ENCODE measurements around the gene NEUROD4. TPM values are rescaled to one million over a fixed set of nuclear protein-coding genes. Genes with fewer than 3 reads are reported as not detected.

Gene NEUROD4, protein sequence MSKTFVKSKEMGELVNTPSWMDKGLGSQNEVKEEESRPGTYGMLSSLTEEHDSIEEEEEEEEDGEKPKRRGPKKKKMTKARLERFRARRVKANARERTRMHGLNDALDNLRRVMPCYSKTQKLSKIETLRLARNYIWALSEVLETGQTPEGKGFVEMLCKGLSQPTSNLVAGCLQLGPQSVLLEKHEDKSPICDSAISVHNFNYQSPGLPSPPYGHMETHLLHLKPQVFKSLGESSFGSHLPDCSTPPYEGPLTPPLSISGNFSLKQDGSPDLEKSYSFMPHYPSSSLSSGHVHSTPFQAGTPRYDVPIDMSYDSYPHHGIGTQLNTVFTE
- not detected for polyA plus RNA-seq (2012; ENCODE audit: insufficient read depth, insufficient read length, low read depth)

DNA sequence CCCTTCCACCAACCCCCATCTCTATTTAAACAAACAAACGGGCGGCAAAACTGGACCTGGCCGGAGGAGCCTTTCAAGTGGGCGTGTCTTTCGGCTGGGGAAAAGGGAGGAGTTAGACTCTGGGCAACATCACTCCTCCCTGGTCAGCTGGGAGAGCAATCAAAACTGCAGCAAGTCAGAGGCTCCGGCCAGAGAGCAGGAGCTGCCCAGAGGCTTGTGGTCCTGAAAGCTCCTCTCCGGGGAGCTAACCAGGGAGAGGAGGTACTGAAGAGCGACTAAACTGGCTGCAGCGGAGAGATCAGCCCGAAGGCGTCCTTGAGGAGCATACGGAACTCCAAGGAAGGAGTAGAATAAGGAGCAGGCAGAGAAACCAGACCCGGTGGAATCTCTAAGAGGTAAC is at the start of gene NEUROD4:
NEUROD4 (plus strand) TSS at position 191 of the 400 bp plus-strand sequence. CDS start 6,466 bp downstream, outside the sequence.
- Histone ChIP-seq H3K27me3 (peaks cover 14% of the 10 kb centered on the region), H3K9me3 (no peaks in the 10 kb centered on the region), H3K4me1 (no peaks in the 10 kb centered on the region), H3K36me3 (no peaks in the 10 kb centered on the region), H3K4me3 (ENCODE audit: low read depth, low read length) (no peak within 1 kb of the TSS)
- peak; percentile 36 for DNase-seq
- TF ChIP-seq, protein P1, sequence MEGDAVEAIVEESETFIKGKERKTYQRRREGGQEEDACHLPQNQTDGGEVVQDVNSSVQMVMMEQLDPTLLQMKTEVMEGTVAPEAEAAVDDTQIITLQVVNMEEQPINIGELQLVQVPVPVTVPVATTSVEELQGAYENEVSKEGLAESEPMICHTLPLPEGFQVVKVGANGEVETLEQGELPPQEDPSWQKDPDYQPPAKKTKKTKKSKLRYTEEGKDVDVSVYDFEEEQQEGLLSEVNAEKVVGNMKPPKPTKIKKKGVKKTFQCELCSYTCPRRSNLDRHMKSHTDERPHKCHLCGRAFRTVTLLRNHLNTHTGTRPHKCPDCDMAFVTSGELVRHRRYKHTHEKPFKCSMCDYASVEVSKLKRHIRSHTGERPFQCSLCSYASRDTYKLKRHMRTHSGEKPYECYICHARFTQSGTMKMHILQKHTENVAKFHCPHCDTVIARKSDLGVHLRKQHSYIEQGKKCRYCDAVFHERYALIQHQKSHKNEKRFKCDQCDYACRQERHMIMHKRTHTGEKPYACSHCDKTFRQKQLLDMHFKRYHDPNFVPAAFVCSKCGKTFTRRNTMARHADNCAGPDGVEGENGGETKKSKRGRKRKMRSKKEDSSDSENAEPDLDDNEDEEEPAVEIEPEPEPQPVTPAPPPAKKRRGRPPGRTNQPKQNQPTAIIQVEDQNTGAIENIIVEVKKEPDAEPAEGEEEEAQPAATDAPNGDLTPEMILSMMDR (IDR thresholded peaks at IDR 0.05; ENCODE audit: low read depth, low read length): no peak

DNA sequence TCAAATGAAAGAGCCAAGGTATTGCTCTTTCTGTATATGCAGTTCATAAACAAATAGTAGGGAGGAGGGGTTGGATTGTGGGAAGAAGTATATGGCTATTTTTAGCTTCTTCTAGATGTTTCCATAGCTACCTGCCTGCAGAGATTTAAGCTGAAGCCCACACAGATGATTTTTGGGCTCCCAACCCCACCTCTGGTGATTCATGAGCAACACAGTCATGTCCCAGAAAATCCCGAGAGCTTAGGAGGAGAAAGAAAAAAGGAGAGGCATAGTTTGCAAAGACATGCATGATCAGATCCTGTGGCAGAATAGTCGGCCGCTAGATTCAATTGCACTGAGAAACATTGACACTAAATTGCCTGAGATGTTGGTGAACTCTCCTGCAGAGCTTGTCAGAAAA is 49.0 kb upstream of the NEUROD4 start:
- Histone ChIP-seq H3K9me3 (no peaks in the 10 kb centered on the region), H3K4me1 (no peaks in the 10 kb centered on the region), H3K27me3 (peaks cover 3% of the 10 kb centered on the region), H3K4me3 (ENCODE audit: low read depth, low read length) (no peak overlapping the region), H3K36me3 (no peaks in the 10 kb centered on the region)
- DNase-seq: no peak
- TF ChIP-seq, protein P1 (IDR thresholded peaks at IDR 0.05; ENCODE audit: low read depth, low read length): no peak

DNA sequence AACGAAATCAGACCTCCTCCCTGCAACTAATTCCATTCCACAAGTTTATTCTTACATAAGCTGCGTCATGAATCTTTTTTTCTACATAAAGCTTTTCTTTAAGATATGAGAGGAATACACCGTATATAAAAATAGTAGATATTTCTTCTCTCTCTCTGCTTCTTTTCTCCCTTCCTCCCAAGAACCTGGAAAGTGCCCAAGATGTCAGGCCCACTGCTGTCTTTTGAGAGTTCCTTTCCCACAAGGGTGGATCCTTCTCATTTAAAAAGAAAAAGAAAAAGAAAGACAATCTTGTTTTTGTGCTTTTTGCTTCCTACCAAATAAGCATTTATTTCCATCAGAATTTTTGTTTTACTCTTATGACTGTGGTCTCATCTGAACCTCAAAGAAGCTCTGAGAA is 46.2 kb upstream of the NEUROD4 start:
- Histone ChIP-seq H3K9me3 (no peaks in the 10 kb centered on the region), H3K4me1 (no peaks in the 10 kb centered on the region), H3K4me3 (ENCODE audit: low read depth, low read length) (no peak overlapping the region), H3K36me3 (no peaks in the 10 kb centered on the region), H3K27me3 (peaks cover 18% of the 10 kb centered on the region)
- DNase-seq: no peak
- TF ChIP-seq, protein P1 (IDR thresholded peaks at IDR 0.05; ENCODE audit: low read depth, low read length): no peak

DNA sequence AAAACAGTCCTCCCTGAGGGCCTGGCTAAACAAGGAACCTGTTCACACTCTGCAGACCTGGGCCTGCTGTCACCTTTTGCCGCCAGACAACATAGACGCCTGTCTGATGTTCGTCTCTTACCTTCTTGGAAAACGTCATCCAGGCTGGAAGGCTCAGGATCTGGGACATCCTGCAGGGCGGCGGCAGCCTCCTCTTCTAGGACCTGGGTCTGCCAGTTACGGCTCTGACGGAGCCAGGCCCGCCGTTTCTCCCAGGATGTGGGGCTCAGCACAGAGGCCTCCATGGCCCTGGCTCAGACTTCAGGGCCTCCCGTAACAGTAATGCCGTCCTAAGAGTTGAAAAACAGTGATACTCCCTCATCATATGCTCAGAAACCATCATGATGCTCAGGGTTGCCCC is 45.5 kb upstream of the NEUROD4 start:
- H3K9me3 ChIP-seq: no peaks in the 10 kb centered on the region

DNA sequence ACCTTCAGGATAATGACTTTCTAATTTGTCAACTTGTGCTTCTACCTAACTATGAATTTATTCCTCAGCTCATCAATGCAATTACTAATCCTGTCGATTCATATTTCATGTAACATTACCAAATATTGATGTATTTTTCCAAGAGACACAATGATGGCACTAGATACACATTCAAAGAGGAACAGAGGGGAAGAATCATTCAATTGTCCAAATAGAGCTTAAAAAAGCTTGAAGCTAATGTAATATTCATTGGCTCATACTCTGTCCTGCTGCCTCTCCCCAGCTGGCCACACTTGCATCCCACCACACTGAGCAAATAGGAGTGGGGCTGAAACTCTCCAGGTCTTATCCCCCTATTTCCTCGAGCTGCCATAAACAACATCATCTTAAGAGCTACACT is 44.5 kb upstream of the NEUROD4 start:
- Histone ChIP-seq H3K4me1 (no peaks in the 10 kb centered on the region), H3K4me3 (ENCODE audit: low read depth, low read length) (no peak overlapping the region), H3K9me3 (no peaks in the 10 kb centered on the region), H3K36me3 (no peaks in the 10 kb centered on the region), H3K27me3 (peaks cover 22% of the 10 kb centered on the region)
- no peak for DNase-seq
- TF ChIP-seq, protein P1 (IDR thresholded peaks at IDR 0.05; ENCODE audit: low read depth, low read length): no peak

More for the DNA sequence above, 45.5 kb upstream of the NEUROD4 start:
- Histone ChIP-seq H3K4me3 (ENCODE audit: low read depth, low read length) (no peak overlapping the region), H3K36me3 (no peaks in the 10 kb centered on the region), H3K27me3 (peaks cover 18% of the 10 kb centered on the region), H3K4me1 (no peaks in the 10 kb centered on the region)
- TF ChIP-seq, protein P1 (IDR thresholded peaks at IDR 0.05; ENCODE audit: low read depth, low read length): no peak
- no peak for DNase-seq

DNA sequence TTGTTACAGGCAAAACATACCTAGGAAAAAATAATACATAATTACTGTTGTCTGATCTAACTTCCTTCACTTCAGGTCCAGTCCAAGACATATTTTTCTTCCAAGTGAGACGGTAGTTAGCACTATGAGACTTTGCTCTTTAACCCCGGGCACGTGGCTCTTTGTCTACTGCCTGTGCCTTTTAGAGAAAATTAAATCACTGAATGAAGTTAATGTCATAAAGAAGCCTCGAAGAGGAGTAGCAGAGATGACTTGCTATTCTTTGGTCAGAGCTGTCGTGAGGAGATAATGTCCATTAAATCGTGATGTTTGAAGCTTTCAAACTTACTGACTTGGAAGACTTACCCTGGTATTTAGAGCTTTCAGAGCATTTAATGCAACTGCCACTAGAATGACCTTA is 43.9 kb upstream of the NEUROD4 start:
- Histone ChIP-seq H3K36me3 (no peaks in the 10 kb centered on the region), H3K27me3 (peaks cover 22% of the 10 kb centered on the region), H3K9me3 (no peaks in the 10 kb centered on the region), H3K4me1 (no peaks in the 10 kb centered on the region), H3K4me3 (ENCODE audit: low read depth, low read length) (no peak overlapping the region)
- no peak for DNase-seq
- TF ChIP-seq, protein P1 (IDR thresholded peaks at IDR 0.05; ENCODE audit: low read depth, low read length): no peak
